ENCODE measurements around the gene ARHGAP33.

GRCh38 chr19:35750167-35750566 is 25.2 kb upstream of the ARHGAP33 start:
- TF ChIP-seq CTCF (IDR thresholded peaks at IDR 0.05; ENCODE audit: borderline replicate concordance, extremely low read depth, low read length, poor library complexity, severe bottlenecking) = no peak
- no peak for TF ChIP-seq EZH2 (IDR thresholded peaks at IDR 0.05; ENCODE audit: borderline replicate concordance, low read depth, low read length, severe bottlenecking)

Data from DND-41 (cell line).